Peyer's patch (tissue), 4 donors: ENCODE measurements around the gene CCDC201. TPM values are rescaled to one million over a fixed set of nuclear protein-coding genes. Genes with fewer than 3 reads are reported as not detected.

Source experiments
- DNase-seq, 3 donors: peaks; one replicate each; pipeline ENCODE4 v3.0.0-alpha.2; 2017 to 2019
- H3K27ac ChIP-seq, 4 donors: fragments of 200-600 bp; sonication (generic); one replicate each; pipeline ENCODE4 v1.5.1; 2016 to 2019
- H3K27me3 ChIP-seq, 2 donors: fragments of 200-600 bp; sonication (generic); one replicate each; pipeline ENCODE4 v1.5.1; 2019
- H3K36me3 ChIP-seq, 3 donors: fragments of 200-600 bp; sonication (generic); one replicate each; pipeline ENCODE4 v1.5.1; 2016 to 2019
- H3K4me1 ChIP-seq, 4 donors: fragments of 200-600 bp; sonication (generic); one replicate each; pipeline ENCODE4 v1.5.1; 2016 to 2019
- H3K4me3 ChIP-seq, 4 donors: fragments of 200-600 bp; sonication (generic); 1 replicate in 3 of 4; 2 replicates in 1 of 4; pipeline ENCODE4 v1.5.1; 2016 to 2019; ENCODE audit warnings: mild to moderate bottlenecking in 1 of 4
- H3K9me3 ChIP-seq, 4 donors: fragments of 200-600 bp; sonication (generic); one replicate each; pipeline ENCODE4 v1.5.1; 2016 to 2019; ENCODE audit warnings: mild to moderate bottlenecking in 1 of 4
- CTCF ChIP-seq, 6 experiments: fragments of 450-650 bp in 4 of 6; fragments of 200-600 bp in 2 of 6; sonication (generic) in 1 of 6; IDR thresholded peaks; one replicate each; pipeline ENCODE4 v1.5.1; 2017 to 2019; ENCODE audit warnings: antibody characterized with exemption in 6 of 6, mild to moderate bottlenecking in 3 of 6, moderate library complexity in 1 of 6
- POLR2A ChIP-seq, 2 donors: fragments of 450-650 bp; IDR thresholded peaks; one replicate each; pipeline ENCODE4 v1.5.1; 2017; ENCODE audit warnings: antibody characterized with exemption in 2 of 2, mild to moderate bottlenecking in 2 of 2, moderate library complexity in 2 of 2
- total RNA-seq, 4 donors: library from RNA; depleted of rRNA; stranded (reverse); fragments of >200 nt; gene quantifications; one replicate each; pipeline ENCODE4 v1.1.0, GENCODE V29; 2016

The CCDC201 gene
- total RNA-seq, 4 donors from 2014 or later = not detected

GRCh38 chr7:45901566-45901965 is 28.7 kb upstream of the CCDC201 start:
- Histone ChIP-seq H3K9me3 (no peaks in the 10 kb centered on the region), H3K4me3 (no peak overlapping the region), H3K27me3 (no peaks in the 10 kb centered on the region), H3K36me3 (no peaks in the 10 kb centered on the region), H3K27ac (no peak overlapping the region), H3K4me1 (no peaks in the 10 kb centered on the region)
- DNase-seq = no peak
- TF ChIP-seq CTCF (IDR thresholded peaks at IDR 0.05) (no peak), POLR2A (IDR thresholded peaks at IDR 0.05) (no peak)

- no peak for DNase-seq
Observed at GRCh38 chr7:45898222-45898621, 25.3 kb upstream of the CCDC201 start.

GRCh38 chr7:45897042-45897690 is 24.3 kb upstream of the CCDC201 start:
- no peaks in the 10 kb centered on the region for H3K9me3 ChIP-seq
- no peaks in the 10 kb centered on the region for H3K36me3 ChIP-seq
- no peak overlapping the region for H3K4me3 ChIP-seq
- H3K27me3 ChIP-seq = no peaks in the 10 kb centered on the region
- no peak overlapping the region for H3K27ac ChIP-seq
- no peak for DNase-seq
- no peaks in the 10 kb centered on the region for H3K4me1 ChIP-seq
- TF ChIP-seq CTCF (IDR thresholded peaks at IDR 0.05) (no peak), POLR2A (IDR thresholded peaks at IDR 0.05) (no peak)

More at GRCh38 chr7:45898222-45898621, 25.3 kb upstream of the CCDC201 start:
- Histone ChIP-seq H3K27ac (no peak overlapping the region), H3K9me3 (no peaks in the 10 kb centered on the region), H3K27me3 (no peaks in the 10 kb centered on the region), H3K36me3 (no peaks in the 10 kb centered on the region), H3K4me3 (no peak overlapping the region), H3K4me1 (no peaks in the 10 kb centered on the region)
- TF ChIP-seq POLR2A (IDR thresholded peaks at IDR 0.05) = no peak
- no peak for TF ChIP-seq CTCF (IDR thresholded peaks at IDR 0.05)

- Histone ChIP-seq H3K4me1 (no peaks in the 10 kb centered on the region), H3K27me3 (no peaks in the 10 kb centered on the region), H3K36me3 (no peaks in the 10 kb centered on the region), H3K4me3 (no peak overlapping the region), H3K9me3 (no peaks in the 10 kb centered on the region), H3K27ac (no peak overlapping the region)
- DNase-seq = no peak
- no peak for TF ChIP-seq CTCF (IDR thresholded peaks at IDR 0.05)
- TF ChIP-seq POLR2A (IDR thresholded peaks at IDR 0.05) = no peak
Observed at GRCh38 chr7:45894665-45895062, 21.8 kb upstream of the CCDC201 start.

- no peak overlapping the region for H3K27ac ChIP-seq
- no peaks in the 10 kb centered on the region for H3K4me1 ChIP-seq
- no peaks in the 10 kb centered on the region for H3K9me3 ChIP-seq
- DNase-seq = no peak
- H3K27me3 ChIP-seq = no peaks in the 10 kb centered on the region
- TF ChIP-seq CTCF (IDR thresholded peaks at IDR 0.05) (no peak), POLR2A (IDR thresholded peaks at IDR 0.05) (no peak)
- H3K36me3 ChIP-seq = no peaks in the 10 kb centered on the region
- no peak overlapping the region for H3K4me3 ChIP-seq
Observed at GRCh38 chr7:45893996-45894664, 21.2 kb upstream of the CCDC201 start.
